ENCODE measurements around the gene RFX3.

DNA sequence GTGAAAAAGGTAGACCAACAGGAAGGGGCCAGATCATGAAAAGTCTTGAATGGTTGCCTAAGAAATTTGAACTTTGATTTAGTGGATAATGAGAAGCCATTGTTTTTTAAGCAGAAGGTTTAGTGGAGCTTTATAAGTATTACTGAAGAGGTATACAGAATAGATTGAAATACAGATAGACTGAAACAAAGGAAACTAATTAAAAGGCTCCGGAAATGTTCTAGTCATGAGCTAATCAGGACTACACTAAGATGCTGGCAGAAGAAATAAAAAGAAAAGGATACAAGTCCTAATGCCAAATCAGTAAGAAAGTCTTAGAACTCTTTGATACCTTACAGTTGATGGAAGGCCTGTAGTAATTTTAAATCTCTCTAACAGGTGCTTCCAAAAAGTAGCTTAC, 45.7 kb upstream of the RFX3 start:
- TF ChIP-seq, protein P1, sequence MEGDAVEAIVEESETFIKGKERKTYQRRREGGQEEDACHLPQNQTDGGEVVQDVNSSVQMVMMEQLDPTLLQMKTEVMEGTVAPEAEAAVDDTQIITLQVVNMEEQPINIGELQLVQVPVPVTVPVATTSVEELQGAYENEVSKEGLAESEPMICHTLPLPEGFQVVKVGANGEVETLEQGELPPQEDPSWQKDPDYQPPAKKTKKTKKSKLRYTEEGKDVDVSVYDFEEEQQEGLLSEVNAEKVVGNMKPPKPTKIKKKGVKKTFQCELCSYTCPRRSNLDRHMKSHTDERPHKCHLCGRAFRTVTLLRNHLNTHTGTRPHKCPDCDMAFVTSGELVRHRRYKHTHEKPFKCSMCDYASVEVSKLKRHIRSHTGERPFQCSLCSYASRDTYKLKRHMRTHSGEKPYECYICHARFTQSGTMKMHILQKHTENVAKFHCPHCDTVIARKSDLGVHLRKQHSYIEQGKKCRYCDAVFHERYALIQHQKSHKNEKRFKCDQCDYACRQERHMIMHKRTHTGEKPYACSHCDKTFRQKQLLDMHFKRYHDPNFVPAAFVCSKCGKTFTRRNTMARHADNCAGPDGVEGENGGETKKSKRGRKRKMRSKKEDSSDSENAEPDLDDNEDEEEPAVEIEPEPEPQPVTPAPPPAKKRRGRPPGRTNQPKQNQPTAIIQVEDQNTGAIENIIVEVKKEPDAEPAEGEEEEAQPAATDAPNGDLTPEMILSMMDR (IDR thresholded peaks at IDR 0.05; ENCODE audit: poor library complexity): no peak
- TF ChIP-seq EZH2phosphoT487 (IDR thresholded peaks at IDR 0.05; ENCODE audit: low read depth, severe bottlenecking, unreplicated experiment) (no peak), EZH2 (IDR thresholded peaks at IDR 0.05; ENCODE audit: borderline replicate concordance) (no peak)
